GM18907 (cell line): ENCODE data around the gene BHLHE23.
A peak's percentile ranks its signal among the peaks of the same experiment; 100 is the strongest.

Experiments
- ATAC-seq: cut with Tn5 transposase; IDR thresholded peaks from one replicate; pipeline ENCODE4 v1.9.1; 2021; ENCODE audit warnings: mild to moderate bottlenecking, moderate library complexity; ENCODE audit not compliant: unreplicated experiment

Gene BHLHE23

DNA sequence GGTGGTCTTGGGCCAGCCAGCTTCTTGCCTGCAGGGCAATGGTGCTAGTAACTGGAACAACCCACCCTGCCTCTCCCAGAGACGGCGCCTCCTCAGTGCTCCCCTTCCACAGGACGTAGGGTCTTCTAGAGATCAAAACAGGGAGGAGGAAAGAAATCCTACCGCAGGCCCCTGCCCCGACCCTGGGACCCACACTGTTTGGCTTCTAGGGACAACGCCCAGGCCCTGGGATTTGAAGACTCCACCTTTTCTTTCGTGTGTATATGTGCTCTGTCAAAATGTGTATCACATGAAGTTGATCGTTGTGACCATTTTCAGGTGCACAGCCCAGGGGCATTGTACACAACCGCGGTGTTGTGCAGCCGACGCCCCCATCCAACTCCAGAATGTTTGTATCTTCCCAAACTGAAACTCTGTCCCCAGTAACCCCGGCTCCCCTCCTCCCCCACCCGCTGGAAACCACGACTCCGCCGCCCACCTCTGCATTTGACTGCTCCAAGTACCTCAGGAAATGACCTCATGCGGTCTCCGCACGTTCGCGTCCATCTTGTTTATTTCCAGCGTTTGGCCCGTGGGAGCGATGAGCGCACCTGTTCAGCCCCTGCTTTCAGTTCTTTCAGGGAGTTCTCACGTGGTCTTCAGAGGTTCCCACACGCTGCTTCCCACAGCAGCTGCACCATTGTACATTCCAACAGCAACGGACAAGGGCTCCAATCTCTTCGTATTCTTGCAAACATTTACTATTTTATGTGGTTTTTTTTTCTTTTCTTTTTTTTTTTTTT, 3.4 kb upstream of the BHLHE23 start:
- ATAC-seq: peak; percentile 52

DNA sequence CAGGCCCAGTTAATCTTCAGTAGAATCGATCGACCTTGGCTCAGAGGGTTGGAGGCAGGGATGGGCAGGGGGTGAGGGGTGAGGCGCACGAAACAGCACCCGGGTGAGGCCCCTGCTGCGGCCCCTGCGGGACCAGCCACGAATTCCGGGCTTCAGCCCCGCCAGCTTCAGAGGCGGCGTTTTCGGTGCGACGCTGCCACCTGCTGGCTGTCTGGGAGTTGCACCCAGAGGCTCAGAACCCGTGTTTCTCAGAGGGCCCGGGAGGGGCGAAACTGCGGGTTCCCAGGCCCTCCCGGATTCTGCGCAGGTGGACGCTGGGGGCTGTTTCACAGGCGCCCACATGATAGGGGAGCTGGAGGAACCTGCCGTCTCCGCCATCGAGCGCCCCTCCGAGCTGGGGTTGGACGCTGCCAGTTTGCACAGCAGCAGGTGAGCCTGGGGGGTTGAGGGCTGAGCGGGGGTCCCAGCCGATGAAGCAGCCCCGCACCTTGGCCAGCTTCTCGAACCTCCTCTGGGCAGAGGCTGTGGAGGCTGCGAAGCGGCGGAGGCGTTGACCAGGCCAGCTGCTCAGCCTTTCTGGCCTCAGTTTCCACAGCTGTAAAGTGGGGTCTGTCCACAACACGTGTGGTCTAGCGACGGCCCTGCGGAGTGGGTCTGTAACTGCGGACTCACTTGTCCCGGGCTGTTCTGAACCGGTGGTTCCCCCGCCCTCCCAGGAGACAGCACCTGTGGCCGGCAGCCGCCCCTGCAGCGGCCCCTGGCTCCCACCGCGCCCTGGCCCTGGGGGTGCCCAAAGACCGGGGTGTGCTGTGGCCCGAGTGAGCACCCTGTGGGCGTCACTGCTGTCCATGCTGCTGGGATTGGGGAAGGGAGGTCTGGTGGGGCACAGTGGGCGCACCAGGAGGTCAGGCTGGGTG, 2.5 kb upstream of the BHLHE23 start:
- peak; percentile 46 for ATAC-seq

DNA sequence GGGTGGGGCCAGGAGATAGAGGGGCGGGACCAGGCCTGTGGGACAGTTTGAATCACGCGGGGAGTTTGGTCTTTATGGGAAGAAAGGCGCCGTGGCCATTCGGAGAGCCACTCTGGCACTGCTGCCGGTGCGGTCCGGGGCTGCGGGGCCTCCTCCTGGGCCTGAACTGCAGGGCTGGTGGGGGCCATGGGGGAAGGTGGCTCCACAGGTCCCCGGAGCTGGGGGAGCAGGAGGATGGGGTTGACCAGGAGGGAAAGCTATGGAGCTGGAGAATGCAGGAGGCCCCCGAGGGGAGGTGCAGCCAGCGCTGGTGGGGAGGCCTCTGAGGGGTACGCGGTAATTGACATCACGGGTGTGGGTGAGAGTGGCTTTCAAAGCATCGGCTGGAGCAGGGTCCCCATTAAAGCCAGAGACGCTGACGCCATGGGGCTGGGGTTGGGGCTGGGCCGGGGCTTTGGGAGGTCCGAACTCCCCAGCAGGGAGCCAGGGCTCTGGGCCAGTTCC, 1.8 kb upstream of the BHLHE23 start:
- ATAC-seq: no peak

DNA sequence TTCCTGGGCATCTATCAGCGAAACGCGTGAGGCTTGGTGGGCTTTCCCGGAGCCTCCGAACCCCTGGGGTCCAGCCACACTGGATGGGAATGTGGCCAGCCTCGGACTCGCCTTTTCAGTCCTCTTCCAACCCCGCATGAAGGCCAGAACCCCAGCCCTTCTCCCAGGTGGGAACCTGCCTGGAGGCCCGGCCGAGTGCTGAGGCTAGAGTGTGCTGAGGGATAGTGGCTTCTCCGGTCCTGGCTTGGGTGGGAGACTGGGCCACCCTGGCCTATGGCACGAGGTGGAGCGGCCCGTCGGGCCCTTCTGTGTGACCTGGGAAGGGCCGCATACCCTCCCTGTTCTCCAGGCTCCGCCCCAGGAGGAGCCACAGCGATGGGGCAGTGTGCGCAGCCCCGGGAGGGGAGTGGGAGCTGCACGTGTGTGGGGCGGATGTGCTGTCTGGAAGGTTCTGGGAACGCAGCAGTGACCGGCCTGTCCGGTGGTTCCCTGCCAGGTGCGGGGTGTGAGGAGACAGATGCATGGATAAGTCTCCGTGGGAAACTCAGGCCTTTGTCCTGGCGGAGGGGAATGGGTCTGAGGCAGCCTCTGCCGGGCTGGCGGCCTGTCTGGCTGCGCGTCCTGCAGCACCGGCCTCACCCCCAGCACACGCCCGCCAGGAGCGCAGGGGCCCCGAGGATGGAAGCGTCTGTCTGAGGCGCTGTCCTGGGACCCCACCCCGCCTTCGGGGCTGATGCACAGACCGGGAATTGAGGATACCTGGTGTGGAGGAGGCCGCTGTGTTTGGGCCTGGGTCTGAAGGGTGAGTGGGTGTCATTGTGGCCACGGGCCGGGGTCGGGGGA, 1.1 kb upstream of the BHLHE23 start:
- no peak for ATAC-seq

DNA sequence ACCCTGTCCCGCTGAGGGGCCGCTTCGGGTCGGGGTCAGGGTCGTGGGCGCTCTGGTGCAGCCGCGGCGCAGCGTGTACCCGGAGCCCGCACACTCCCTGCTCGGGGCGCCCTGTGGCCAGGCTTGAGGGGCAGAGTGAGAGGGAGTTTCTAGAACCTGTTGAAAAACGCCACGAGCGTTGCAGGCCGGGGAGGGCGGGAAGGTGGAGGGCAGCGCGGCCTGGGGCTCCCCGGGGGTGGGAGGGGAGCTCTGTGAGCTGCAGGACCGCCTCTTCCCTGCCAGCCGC, 539 bp upstream of the BHLHE23 start:
- no peak for ATAC-seq

DNA sequence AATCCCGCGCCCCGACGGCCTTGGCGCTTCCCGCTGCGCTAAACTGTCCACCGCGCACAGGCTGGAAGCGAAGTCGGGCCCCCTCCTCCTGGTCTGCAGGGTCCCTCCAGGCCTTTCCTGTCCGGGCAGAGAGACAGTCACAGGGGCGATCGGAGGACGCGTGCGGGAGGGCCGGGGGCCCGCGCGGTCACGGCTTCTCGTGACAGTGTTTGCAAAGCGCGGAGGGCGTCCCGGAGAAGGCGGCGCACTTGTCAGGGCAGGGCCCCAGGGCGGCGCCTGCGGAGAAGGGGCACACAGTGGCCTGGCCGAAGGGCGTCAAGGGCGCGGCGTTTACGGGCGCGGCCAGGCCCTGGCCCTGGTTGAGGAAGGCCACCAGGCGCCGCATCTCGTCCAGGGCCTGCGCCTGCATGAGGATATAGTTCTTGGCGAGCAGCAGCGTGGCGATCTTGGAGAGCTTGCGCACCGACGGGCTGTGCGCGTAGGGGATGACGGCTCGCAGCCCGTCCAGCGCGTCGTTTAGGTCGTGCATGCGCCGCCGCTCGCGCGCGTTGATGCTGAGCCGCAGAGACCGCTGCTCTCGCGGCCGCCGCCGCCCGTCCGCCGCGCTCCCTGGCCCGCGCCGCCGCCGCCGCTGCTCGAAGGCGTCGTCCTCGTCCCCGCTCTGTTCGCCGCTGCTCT, 763 bp downstream of the BHLHE23 start:
- no peak for ATAC-seq

DNA sequence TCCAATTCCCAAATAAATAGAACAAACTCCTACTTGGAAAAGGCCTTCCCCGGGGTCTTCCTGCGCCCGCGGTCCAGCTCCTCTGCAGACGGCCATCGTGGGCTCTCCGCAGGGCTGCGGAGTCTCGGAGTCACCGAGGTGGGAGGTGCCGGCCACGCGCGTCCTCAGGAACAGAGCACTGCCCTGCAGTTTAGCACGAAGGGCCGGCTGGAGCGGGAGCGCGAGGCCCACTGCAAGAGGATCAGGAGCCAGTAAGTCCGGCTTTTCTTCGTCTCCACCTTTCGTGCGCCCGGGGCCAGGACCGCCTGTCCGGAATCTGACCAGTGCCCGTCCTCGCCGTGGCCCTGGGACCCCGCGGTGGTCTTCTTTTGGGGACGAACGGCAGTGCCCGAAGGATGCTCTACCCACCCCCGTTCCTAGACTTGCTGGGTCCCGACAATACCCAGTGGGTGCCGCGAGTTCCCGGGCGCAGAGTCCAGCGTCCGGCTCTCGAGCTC, 1.4 kb downstream of the BHLHE23 start:
- ATAC-seq: no peak

DNA sequence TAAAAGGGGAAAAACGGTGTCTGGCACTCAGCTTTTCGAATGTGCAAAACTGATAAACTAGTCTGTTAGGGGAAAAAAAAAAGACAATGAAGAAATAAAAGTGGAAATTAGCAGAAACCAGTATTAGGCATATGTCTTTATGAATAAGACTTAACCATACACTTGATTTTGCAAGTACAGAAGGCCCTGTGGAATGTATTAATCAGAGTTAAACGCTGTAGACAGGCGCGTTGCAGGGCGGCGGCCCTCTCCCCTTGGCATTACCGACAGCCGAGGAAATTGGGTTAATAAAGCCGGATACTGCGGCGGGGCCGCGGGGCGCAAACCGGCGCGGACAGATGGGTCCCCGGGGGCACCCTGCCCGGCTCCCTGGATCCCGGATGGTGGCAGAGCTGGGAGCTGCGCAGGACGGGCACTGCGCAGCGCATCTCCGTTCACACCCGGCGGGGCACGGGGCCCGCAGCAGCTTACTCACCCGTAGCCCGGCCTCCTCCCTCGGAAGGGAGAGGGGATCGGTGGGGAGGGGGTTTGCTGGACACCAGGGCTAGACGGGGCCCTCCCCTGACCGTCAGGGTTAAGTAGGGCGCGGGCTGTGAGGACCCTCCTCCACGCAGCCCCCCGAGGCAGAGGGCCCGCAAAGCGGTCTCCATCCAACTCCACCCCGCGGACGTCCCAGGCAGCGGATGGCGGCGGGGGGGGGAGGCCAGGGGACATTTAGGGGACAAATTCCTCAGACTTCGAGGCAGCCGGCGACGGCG, 2.0 kb downstream of the BHLHE23 start:
- no peak for ATAC-seq

DNA sequence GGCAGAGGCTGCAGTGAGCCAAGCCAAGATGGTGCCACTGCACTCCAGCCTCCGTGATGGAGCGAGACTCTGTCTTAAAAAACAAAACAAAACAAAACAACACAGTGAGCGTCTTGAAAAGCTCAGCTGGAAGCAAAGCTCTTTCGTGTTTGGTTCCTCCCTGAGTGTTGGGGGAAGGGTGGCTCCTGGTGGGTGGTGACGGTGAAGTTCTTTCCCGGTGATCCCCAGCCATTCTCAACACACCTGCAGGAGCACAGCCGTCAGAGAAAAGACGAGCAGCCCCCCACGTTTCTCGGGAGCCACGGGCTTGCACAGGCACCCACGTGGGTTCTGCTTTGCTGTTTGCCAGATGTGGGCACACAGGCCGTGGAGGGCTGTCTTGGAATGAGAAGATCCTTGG, 3.2 kb downstream of the BHLHE23 start:
- no peak for ATAC-seq

DNA sequence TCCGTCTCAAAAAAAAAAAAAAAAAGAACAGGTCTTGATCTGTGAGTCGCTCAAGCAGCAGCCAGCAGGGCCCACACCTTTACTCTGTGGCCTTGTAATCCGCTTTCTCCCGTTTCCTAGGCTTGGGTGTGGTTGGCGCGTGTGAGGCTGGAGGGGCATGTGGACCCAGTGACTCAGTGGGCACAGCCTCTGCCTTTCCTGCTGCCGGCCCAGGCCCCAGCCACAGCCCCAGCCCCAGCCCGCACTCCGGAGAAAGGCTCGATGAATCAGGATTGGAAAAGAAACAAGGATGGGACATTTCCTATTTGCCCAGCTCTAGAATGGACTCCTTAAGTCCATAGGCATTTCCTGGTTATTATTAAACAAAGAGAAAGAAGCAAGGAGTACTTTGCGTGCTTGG, 4.3 kb downstream of the BHLHE23 start:
- ATAC-seq: no peak

DNA sequence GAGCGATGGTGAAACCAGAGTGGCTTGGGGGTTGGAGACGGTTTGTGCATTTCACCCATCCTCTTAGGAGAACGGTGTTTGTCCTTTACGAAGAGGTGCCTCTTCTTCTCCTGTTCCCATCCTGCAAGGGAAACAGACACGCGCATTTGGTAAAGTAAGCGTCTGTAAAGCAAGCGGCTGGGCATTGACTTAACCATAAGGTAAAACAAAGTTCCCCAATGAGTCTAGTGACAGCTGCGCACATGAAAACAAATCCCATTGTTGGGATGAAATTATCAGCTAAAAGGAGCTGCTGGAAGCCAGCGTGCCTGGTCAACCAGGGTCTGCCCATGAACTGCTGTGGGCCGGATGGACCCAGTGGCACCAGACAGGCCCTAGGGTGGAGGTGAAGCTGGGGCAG, 5.8 kb downstream of the BHLHE23 start:
- no peak for ATAC-seq

DNA sequence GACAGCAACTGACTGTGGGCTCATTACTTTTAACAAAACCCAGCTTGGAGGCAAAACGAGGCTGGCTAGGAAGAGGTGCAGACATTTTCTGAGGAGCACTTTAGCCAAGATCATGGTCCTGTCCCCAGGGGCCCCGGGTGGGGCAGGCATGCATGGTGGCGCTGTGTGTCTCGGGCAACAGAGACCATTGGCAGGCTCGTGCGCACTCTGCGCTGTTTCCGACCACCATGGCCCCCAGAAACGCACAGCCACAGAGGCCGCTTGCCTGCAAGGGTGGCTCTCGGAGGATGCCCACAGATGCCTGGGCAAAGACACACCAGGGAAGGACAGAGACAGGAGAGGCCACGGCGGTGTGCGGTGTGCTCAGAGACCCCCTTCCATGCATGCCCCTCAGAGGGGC, 6.7 kb downstream of the BHLHE23 start:
- no peak for ATAC-seq

DNA sequence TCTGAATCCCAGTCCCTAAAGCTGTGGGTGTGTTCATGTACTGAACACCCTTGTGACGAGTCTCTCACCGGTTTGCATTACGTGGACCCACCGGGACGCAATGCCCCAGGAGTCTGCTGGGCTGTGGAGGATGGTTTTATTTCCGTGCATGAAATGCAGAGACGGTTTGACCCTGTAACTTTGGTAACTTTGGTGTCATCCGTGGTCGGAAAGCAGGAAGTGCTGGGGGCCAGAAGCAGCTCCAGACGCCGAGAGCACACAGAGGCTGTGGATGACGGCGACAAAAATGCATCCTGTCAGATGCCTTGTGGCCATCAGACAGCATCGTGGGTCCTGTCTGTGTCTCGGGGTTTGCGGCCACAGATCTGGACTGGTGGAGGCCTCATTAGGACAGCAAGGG, 7.2 kb downstream of the BHLHE23 start:
- no peak for ATAC-seq

DNA sequence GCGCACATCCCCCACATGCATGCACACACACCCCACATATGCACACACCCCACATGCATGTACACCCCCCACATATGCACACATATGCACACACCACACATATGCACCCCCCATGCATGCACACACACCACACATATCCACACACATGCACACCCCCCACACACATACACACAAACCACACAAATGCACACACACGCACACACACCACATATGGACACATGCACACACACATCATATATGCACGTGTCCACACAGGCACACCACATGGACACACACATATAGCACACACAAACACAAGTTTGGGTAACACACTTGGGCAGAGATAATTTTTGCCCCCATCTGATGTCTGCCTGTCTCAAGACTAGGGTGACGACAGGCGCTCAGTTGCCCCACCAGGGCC, 8.3 kb downstream of the BHLHE23 start:
- no peak for ATAC-seq

DNA sequence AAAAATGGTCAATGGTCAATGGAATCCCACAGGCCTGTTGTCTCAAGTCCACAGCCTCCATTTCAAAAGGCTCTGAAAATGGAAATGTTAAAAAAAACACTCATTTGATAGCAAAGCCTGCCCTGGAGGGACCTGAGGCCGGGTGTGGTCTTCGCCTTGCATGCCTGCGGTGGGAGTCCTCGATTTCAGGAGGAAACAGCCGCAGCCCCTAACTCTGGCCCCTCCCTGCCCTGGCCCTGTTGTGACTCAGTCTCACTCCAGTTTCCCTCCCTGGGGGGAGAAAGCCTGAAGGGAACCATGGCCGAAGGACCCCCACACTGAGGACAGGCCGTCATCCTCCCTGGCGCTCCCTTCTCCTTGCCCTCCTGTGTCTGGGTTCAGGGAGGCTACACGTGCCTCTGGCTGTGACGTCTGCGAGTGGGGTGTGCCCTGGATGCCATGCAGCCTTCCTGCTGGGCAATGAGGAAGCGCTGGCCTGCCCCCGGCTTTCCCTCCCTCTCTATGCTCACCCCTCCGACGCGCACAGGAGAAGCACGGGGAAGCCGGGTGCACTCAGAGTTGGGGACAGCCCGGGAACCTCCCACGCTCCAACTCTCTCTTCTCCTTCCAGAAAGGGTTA, 9.2 kb downstream of the BHLHE23 start:
- no peak for ATAC-seq

DNA sequence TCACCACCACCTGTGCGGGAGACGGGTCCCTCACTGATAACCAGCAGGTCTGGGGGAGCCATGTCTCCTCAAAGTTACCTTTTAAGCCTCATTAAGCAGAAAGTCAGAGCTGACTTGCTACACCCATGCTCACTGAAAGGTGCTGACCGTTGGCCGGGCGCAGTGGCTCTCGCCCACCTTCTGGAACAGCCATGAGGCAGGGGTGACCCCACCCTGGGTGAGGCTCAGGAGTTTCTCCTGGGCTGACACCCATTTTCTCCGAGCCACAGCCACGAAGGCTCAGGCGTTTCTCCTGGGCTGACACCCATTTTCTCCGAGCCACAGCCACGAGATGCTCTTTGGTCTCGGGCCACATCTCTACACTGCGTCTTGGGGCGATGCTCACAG, 10.2 kb downstream of the BHLHE23 start:
- ATAC-seq: no peak

DNA sequence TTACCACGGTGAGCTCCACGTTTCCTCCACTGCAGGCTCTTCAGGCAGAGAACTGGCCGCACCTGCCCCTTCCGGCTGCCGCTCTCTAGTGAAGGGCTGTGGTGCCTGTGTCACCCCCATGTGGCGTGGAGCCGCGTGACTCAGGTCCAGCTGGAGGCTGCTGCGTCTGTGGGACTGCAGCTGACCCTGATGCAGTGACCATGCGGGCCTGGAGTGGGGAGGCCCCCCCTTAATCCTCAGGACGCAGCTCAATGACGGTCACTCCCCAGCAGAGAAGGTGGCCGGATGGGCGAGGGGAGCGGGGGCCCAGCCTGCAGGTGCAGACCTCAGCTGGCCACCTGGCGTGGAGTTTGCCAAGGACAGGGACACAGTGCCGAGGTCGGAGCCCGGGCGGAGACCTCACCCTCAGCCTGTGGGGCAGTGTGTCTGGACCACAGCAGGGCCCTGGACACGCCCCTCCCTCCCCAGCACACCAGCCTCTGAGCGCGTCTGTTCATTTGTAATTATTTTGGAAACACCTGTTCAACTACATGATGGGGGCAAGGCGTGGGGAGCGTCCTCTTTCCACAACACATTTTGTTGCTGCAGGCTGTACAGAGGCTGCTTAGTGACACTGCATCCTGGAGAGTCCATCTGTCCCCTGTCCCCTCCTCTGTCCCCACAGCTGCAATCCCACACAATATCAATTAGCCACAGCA, 10.7 kb downstream of the BHLHE23 start:
- ATAC-seq: no peak

DNA sequence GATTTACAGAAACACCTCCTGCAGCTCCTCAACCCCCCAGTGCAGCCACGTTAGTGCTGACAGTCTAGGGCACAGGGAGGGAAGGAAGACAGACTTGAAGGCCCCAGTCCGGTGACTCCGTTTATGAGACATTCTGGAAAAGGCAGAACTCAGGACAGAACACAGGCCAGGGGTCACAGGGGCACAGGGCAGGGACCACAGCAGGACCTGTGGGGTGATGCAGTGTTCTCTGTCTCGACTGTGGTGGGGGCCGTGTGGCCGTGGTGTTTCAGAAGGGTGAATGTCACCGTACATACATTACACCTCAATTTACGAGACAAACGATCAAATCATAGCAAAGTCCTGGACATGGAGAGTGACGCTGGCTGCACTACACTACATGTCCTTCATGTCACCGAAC, 11.3 kb downstream of the BHLHE23 start:
- ATAC-seq: no peak

DNA sequence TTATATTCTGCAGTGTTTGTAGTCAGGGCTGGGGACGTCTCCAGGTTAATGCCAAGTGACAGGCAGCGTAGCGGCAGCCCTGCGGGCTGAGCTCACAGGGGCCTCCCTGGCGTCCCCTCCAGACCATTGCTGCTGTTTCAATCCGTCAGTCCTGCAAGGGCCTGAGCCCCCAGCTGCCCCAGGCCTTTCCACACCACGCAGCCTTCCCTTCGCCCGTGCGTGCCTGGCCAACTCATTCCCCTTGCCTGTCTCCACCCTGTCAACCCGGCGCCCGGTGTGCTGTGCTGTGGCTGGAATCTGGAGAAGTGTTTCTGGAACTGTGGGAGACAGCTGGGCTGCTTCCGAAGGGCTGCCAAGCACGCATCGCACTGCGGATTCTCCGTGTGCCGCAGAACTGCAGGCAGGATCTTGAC, 11.9 kb downstream of the BHLHE23 start:
- no peak for ATAC-seq
